ENCODE results near the gene CEACAM1.
"Not testable (repeated sequence)": the region's sequence is repeated elsewhere in the genome, so short reads cannot be mapped to it uniquely, and the experiment has no call there.

The CEACAM1 gene

GRCh38 chr19:42549067-42549466, 20.8 kb upstream of the CEACAM1 start:
- in situ Hi-C loops (cut with MboI; ENCODE audit: low sequenced_read_pairs) = not testable (repeated sequence)

GRCh38 chr19:42548552-42548951, 20.3 kb upstream of the CEACAM1 start:
- in situ Hi-C loops (cut with MboI; ENCODE audit: low sequenced_read_pairs) = no loop called here

- in situ Hi-C loops (cut with MboI; ENCODE audit: low sequenced_read_pairs) = no loop called here
Measured at GRCh38 chr19:42547929-42548328, 19.6 kb upstream of the CEACAM1 start.

GRCh38 chr19:42546831-42547500, 18.7 kb upstream of the CEACAM1 start:
- in situ Hi-C loops (cut with MboI; ENCODE audit: low sequenced_read_pairs) = no loop called here

DNA sequence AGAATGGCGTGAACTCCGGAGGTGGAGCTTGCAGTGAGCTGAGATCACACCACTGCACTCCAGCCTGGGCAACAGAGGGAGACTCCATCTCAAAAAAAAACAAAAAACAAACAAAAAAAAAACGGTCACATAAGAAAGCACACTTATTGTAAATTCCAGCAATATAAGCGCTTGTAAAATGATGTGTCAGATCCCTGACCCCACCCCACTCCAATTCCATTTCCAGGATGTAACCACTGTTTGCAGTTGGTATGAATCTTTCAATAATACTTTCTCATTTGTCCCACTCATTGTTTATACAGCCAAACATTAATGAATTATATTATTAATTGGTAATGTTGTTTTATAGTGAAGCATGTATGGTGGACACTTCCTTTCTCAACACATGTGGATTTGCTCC, 15.9 kb upstream of the CEACAM1 start:
- in situ Hi-C loops (cut with MboI; ENCODE audit: low sequenced_read_pairs) = no loop called here

GRCh38 chr19:42542791-42543190, 14.5 kb upstream of the CEACAM1 start:
- in situ Hi-C loops (cut with MboI; ENCODE audit: low sequenced_read_pairs) = no loop called here

- in situ Hi-C loops (cut with MboI; ENCODE audit: low sequenced_read_pairs) = no loop called here
Measured at GRCh38 chr19:42540071-42540553, 11.8 kb upstream of the CEACAM1 start.

GRCh38 chr19:42538841-42539709, 10.8 kb upstream of the CEACAM1 start:
- in situ Hi-C loops (cut with MboI; ENCODE audit: low sequenced_read_pairs) = no loop called here

DNA sequence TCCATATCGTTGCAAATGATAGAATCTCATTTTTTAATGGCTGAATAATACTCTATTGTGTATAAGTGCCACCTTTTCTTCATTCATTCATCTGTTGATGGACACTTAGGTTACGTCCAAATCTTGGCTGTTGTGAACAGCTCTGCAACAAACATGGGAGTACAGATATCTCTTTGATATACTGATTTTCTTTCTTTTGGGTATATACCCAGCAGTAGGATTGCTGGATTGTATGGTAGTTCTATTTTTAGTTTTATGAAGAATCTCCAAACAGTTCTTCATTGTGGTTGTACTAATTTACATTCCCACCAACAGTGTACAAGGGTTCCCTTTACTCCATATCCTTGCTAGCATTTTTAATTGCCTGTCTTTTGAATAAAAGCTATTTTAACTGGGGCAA, 7.0 kb upstream of the CEACAM1 start:
- in situ Hi-C loops (cut with MboI; ENCODE audit: low sequenced_read_pairs) = not testable (repeated sequence)

DNA sequence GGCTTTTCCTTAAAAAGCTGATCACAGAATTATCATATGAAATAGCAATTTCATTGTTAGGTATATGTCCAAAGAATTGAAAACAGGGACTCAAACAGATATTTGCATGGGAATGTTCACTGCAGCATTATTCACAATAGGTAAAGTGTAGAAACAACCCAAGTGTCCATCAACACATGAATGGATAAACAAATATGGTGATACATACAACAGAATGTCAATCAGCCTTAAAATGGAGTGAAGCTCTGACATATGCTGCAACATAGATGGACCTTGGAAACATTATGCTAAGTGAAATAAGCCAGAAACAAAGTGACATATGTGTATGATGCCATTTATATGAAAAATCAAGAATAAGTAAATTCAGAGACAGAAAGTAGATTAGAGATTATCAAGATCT, 6.1 kb upstream of the CEACAM1 start:
- in situ Hi-C loops (cut with MboI; ENCODE audit: low sequenced_read_pairs) = no loop called here

DNA sequence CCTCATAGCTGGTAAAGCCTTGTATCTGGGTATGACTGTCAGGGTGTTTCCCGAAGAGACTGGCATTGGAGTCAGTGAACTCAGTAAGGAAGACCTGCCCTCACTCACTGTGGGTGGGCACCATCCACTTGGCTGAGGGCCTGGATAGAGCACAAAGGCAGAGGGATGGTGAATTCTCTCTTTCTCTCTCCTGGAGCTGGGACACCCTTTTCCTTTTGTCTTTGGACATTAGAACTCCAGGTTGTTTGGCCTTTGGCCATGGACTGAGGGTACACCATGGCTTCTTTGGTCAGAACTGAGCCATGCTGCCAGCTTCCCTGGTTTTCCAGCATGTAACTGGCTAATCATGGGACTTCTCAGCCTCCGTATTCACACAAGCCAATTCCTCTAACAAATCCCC, 4.6 kb upstream of the CEACAM1 start:
- in situ Hi-C loops (cut with MboI; ENCODE audit: low sequenced_read_pairs) = no loop called here

- in situ Hi-C loops (cut with MboI; ENCODE audit: low sequenced_read_pairs) = no loop called here
Measured at GRCh38 chr19:42531313-42531712, 3.0 kb upstream of the CEACAM1 start.

DNA sequence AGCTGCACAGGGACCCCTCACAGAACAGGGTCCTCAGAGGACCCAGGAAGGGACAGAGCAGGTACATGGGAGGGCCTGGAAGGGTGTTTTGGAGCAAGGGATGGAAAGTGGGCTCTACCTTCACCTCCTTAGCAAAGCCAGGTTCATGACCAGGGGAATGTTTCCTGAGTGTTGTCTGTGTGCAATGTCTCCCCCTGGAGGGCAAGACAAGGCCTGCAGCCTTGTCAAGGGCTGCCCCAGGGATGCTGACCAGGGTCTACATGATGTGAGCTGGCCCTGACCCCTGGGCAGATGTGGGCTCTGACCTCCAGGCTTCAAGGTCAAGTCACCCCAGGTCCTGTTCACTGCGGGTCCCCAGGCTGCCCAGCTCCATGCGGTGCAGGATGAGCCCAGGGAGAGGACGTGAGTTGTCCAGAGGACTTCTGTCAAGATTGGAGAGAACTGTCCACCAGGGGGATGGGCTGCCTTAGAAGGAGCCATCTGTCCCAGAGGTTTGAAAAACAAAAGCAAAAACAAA, 1.0 kb upstream of the CEACAM1 start:
- in situ Hi-C loops (cut with MboI; ENCODE audit: low sequenced_read_pairs) = no loop called here

DNA sequence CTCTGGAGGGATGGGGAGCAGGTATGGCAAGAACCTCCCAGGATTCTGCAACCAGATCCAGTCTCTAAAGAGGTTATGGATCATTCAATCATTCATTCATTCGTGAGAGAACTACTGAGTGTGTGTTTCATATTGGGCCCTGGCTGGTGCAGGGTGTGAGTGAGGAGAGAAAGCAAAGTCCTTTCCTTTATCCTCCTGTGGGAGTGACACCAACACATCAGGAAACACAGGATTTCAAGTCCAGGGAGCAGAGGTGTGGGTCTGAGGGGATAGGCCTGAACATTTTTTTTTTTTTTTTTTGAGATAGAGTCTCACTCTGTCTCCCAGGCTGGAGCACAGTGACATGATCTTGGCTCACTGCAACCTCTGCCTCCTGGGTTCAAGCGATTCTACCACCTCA, 3.3 kb downstream of the CEACAM1 start:
- in situ Hi-C loops (cut with MboI; ENCODE audit: low sequenced_read_pairs) = no loop called here

GRCh38 chr19:42524250-42524649, 4.0 kb downstream of the CEACAM1 start:
- in situ Hi-C loops (cut with MboI; ENCODE audit: low sequenced_read_pairs) = no loop called here

DNA sequence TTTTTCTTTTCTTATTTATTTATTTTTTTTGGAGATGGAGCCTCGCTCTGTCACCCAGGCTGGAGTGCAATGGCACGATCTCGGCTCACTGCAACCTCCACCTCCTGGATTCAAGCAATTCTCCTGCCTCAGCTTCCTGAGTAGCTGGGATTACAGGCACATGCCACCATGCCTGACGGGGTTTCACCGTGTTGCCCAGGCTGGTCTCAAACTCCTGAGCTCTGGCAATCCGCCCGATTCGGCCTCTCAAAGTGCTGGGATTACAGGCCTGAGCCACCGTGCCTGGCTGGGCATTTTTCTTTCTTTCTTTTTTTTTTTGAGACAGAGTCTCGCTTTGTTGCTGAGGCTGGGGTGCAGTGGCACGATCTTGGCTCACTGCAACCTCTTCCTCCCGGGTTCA, 6.0 kb downstream of the CEACAM1 start:
- in situ Hi-C loops (cut with MboI; ENCODE audit: low sequenced_read_pairs) = not testable (repeated sequence)

GRCh38 chr19:42521346-42522030, 6.8 kb downstream of the CEACAM1 start:
- in situ Hi-C loops (cut with MboI; ENCODE audit: low sequenced_read_pairs) = no loop called here

DNA sequence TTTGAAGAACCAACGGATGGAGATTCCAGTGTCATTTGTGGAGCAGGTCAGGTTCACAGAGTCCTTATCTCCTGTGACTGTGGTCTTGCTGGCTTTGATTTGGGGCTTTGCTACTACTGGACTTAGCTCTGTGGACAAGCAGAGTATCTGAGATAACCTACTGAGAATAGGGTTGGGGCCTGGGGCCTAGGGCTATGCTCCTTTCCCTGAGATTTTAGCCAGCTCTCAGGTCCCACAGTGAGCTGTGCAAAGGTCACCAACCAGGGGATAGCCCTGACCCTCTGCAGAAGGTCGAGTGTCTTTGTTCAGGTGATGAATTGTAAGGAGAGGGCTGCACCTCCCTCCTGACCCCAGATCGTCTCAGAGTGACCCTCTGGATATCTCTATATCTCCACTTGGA, 9.2 kb downstream of the CEACAM1 start:
- in situ Hi-C loops (cut with MboI; ENCODE audit: low sequenced_read_pairs) = loop anchor here (10.0 kb wide), 1 partner anchor 54 kb away; no protein-coding TSS in a partner anchor

GRCh38 chr19:42516771-42517170, 11.5 kb downstream of the CEACAM1 start:
- in situ Hi-C loops (cut with MboI; ENCODE audit: low sequenced_read_pairs) = loop anchor here (10.0 kb wide), 1 partner anchor 52 kb away; no protein-coding TSS in a partner anchor

DNA sequence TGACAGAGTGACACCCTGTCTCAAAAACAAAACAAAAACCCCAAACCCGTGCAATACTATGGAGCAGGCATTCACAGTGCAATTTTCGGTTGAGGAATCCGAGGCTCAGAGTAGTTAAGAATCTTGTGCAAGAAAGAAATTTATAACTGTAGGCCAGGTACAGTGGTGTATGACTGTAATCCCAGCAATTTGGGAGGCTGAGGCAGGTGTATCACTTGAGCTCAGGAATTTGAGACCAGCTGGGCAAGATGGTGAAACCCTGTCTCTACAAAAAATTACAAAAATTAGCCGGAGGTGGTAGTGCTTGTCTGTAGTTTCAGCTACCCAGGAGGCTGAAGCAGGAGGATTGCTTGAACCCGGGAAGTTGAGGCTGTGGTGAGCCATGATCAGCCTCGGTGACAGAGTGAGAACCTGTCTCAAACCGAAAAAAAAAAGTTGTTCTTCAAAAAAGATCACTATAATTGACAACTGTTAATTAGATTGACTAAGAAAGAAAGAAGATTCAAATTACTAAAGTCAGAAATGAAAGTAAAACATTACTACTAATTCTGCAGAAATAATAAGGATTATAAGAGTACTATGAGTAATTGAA, 12.9 kb downstream of the CEACAM1 start:
- in situ Hi-C loops (cut with MboI; ENCODE audit: low sequenced_read_pairs) = loop anchor here (10.0 kb wide), 1 partner anchor 51 kb away; no protein-coding TSS in a partner anchor

DNA sequence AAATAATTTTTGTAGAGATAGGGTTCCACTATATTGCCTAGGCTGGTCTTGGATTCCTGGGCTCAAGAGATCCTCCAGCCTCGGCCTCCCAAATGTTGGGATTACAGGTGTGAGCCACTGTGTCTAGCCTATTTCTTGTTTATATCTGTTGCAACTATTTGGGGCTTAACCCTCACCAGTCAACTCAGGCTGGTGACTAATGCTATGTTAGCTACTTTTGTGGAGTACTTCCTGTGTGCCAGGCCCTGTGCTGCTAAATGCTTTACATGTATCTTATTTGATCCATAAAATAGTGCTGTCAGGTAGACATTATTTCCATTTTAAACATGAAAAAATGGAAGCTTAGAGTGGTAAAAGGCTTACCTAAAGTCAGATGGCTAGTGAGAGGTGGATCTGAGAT, 13.8 kb downstream of the CEACAM1 start:
- in situ Hi-C loops (cut with MboI; ENCODE audit: low sequenced_read_pairs) = loop anchor here (10.0 kb wide), 1 partner anchor 50 kb away; no protein-coding TSS in a partner anchor
